ENCODE data around the gene TRIM63.
A peak's percentile ranks its signal among the peaks of the same experiment; 100 is the strongest.

The TRIM63 gene

DNA sequence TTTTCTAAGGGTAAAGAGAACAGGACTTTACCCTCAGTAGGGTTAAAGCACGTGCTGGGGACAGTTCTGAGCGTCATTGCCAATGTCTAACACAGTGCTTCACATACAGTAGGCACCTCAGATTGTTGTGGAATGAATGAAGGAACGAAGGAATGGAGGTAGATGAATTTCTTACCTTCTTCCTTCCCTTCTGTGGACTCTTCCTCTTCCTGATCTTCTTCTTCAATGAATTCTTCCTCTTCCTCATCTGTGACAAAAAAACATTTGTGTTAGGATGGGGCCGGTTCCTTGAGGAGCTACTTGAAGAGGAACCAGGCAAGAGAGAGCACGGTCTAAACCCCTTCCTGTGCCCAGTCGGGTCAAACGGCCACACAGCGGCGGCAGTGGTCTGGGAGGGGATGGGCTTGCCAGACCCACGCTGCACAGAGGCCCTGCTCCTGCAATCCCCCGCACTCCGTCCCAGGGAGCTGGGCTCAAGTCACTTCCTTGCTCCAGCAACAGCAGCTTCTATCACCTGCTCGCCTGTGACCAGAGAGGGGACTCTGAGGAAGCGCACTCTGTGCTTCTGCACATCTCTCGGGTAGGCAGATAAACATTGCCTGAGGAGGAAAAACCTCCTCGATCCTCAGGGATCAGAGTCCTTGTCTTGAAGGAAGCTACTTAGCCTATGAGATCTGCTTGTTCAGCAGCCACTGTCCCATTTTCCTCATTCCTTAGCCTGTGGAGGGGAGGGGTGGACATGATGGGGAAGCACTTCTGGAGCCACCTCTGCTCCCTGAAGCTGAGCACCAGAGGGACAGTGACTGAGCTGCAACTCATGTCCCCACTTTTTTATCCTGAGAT, 13.5 kb downstream of the TRIM63 start:
- no peak for DNase-seq

DNA sequence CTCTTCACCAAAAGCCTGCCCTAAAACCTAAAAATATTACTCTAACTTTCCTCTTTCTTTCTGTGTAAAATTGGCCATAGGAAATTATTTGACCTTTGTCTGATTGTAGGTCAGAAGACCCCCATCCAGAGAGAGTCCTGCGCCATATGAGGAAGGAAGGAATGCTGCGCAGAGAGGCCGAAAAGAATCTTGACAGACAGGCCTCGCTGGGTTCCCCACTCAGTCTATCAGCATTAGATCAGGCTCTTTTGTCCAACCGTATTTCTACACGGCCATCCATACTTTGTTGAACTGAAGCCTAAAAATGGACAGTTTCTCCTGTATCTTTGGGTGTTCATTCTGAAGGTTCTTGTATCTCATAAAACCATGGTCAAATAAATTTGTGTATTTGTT, 17.2 kb downstream of the TRIM63 start:
- DNase-seq = no peak

DNA sequence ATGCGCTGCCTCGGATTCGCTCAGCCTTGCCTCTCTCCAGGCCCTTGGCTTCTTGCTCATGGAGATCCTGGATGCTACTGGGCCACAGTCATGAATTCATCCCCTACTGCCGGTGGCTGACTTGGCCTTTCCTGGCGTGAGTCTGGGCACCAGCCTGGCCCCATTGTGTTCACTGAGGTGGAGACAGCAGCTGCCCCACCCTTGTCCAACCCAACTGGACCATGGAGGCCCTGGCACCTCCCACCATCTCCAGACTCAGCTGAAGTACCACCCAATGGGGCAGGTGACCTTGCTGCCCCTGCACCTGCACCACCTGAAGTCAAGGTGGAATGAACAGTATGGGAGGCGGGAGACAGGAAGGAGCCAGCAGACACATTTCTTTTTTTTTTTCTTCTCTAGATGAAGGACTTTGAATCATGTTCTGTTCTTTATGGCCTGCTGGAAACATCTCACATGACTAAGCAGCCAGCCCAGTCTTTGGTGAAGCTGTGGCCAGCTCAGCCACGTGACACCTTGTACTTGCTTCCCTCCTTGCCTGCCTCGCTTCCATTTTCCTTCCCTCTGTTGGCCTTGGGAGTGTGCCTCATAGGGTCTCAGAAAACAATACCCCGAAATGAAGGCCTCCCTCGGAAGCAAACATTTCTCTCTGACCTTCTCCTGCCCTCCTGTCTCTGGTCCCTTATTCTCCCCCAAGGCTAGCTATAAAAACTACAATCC, 17.7 kb downstream of the TRIM63 start:
- no peak for DNase-seq

- DNase-seq = no peak
Measured at GRCh38 chr1:26047278-26047874, 20.1 kb downstream of the TRIM63 start.

GRCh38 chr1:26046246-26047095, 21.0 kb downstream of the TRIM63 start:
- DNase-seq = no peak

GRCh38 chr1:26045722-26046245, 21.6 kb downstream of the TRIM63 start, which contains the start of gene SLC30A2:
Gene SLC30A2 (minus strand): TSS chr1:26046118. CDS start chr1:26045896, 222 bp downstream.
- DNase-seq = no peak

DNA sequence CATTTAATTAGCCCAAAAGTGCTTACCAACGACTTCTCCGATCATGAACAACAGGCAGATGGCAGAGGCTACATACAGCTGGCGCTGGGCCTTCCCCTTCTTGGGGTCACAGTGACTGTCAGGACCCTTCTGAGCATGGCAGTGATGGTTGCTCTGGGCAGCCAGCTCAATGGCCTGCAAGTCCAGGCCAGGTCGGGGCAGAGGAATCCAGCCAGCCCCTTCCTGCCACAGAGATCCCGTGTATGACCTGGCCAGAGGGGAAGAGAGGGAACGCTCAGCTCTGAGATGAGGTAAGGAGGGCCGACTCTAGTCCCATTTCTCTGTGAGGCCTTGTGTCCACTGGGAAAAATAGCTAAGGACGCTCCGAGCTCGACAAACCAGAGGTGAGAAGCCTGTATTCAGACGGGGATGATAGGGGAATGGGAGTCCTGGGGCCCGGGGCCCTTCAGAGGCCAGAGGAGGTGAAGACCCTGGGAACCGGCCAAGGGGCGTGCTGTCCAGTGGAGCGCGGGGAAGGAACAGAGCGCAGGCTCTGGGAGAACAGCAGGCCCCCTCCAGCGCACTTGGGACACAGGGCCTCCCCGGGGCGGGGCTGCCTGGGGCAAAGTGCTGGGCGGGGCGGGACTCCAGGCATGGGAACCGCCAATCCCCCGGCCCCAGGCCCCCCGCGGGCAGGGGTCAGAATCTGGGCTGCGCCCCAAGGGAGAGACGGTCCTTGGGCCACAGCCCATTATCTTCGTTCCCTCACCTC, 22.3 kb downstream of the TRIM63 start:
- no peak for DNase-seq

DNA sequence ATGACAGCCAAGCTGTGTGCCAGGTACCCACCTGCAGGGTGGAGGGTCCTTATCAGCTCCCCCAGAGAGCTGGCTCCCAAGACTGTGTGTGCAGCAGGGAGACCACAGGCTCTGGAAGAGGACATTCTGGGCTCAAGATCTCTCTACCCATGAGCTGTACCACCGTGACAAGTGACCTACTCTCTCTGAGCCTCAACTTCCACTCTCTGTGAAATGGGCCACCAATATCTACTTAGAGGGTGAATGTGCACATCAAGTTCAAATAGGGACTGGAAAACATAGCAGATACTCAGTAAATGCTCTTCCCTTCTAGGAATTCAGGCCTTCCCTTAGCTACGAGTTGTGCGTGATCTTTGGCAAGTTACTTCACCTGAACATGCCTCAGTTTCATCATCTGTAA, 23.0 kb downstream of the TRIM63 start:
- no peak for DNase-seq

- no peak for DNase-seq
Measured at GRCh38 chr1:26043765-26044164, 23.7 kb downstream of the TRIM63 start.

GRCh38 chr1:26041978-26042377, 25.5 kb downstream of the TRIM63 start:
- DNase-seq = no peak

GRCh38 chr1:26041401-26041800, 26.0 kb downstream of the TRIM63 start:
- DNase-seq = no peak

DNA sequence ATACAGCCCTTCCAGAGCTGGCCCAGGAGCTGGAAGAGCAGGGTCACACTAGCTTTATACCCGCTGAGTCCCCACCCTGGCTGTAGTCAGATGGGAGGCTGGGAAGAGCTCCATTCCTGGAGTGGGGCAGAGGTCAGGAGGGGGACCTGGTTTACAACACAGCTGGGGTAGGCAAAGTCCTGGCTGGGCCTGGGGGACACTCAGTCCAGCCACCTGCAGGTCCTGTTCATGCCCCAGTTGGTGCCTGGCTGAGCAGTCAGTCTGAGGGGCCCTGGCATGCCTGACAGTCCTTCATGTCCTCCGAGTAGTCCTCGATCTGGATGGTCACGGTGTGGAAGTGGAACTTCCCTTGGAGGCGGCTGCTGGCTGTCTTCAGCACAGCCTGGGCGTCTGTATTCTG, 28.5 kb downstream of the TRIM63 start:
- no peak for DNase-seq

DNA sequence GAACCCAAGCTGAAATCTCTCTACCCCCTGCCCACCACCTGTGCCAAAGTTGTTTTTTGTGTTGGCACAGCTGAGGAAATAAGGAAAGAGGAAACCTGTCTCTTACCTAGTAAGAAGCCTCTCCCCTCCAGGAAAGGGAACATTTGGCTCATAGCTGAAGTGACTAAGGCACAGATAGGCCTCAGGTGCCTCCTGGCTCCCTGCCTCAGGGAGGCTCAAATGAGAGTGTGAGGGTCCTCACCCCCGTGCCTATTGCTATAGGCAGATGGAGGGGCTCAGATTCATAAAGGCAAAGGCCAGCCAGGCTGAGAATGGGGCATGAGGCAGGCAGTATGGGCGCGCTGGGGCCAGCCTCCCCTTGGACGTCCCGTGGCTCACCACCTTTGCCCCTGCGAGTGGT, 29.0 kb downstream of the TRIM63 start:
- no peak for DNase-seq

- no peak for DNase-seq
Measured at GRCh38 chr1:26037904-26038303, 29.5 kb downstream of the TRIM63 start.

DNA sequence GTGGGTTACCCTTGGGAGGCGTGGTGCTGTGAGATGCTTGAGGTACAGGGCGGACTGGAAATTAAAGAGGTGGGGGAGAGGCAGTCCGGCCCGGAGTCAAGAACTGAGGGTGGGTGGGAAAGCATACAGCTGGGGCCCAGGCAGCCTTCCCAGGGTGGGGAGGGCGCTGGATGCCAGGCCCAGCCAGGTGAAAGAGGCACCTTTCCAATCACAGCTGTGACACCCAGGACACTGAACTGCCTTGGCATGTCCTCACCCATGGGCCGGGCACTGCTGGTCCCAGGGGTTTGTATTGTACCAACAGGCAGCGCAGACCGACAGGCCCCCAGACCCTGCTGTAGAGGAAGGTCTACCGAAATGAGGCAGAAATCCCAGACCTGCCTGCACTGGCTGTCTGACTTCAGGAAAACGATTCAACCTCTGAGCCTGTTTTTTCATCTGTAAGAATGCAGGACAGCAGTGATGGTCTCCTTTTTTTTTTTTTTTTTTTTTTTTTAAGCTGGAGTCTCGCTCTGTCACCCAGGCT, 30.6 kb downstream of the TRIM63 start:
- no peak for DNase-seq

DNA sequence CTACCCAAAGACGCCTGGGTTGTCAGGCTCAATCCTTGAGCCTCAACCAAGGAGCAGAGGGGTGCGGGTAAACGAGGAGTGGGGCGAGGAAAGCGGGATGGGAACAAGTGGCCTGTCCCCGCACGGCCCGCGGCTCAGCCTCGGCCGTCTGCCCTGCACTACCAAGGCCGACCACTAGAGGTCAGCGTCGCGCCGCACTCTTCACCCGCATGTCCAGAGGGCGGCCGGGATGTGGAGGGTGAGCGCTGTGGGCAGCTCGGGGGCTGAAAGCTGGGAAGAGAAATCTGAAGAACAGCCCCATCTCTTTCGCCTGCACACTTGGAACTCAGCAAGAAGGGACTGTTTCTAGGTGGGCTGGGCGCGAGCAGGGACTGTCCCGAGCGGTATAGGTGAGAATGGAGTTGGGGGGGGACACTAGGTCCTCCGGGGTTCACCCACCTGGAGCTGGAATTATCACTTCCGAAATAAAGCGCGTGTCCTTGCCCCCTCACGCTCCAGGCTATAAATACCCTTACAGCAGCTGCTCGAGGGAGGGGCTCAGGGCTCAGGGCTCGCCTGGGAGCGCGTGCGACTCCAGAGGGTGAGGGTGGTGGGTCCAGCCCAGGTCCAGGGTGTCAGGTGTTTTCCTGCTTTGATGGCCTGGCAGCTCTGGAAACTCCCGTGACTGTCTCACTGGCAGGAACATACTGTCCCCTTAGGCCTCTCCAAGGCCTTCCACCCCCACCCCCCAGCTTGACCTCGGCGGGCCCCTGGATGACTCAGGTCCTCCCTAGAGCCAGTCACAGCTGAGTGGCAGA, 31.3 kb downstream of the TRIM63 start:
- DNase-seq = peak; percentile 30 to 88 (median 69)

GRCh38 chr1:26035203-26035958, 32.0 kb downstream of the TRIM63 start:
- DNase-seq = peak; percentile 81 to 93 (median 90)

- peak in 3 of 6 experiments; percentile 24 to 46 (median 30) for DNase-seq
Measured at GRCh38 chr1:26034504-26035202, 32.8 kb downstream of the TRIM63 start.

All from stimulated activated naive CD4-positive, alpha-beta T cell (primary cell).